Skin epidermis (tissue), 12 donors: ENCODE data around the gene PIEZO2.

Experiments
- H3K27ac ChIP-seq, 21 experiments: fragments of 200-600 bp; sonication (generic) in 11 of 21; one replicate each; pipeline ENCODE4 v1.5.0; 2020; ENCODE audit warnings: mild to moderate bottlenecking in 3 of 21, inconsistent platforms in 2 of 21, moderate library complexity in 2 of 21
- H3K4me3 ChIP-seq, 7 experiments: fragments of 200-600 bp; sonication (generic) in 2 of 7; one replicate each; pipeline ENCODE4 v1.5.0; 2020; ENCODE audit warnings: inconsistent platforms in 2 of 7, mild to moderate bottlenecking in 2 of 7, moderate library complexity in 1 of 7

Gene PIEZO2

DNA sequence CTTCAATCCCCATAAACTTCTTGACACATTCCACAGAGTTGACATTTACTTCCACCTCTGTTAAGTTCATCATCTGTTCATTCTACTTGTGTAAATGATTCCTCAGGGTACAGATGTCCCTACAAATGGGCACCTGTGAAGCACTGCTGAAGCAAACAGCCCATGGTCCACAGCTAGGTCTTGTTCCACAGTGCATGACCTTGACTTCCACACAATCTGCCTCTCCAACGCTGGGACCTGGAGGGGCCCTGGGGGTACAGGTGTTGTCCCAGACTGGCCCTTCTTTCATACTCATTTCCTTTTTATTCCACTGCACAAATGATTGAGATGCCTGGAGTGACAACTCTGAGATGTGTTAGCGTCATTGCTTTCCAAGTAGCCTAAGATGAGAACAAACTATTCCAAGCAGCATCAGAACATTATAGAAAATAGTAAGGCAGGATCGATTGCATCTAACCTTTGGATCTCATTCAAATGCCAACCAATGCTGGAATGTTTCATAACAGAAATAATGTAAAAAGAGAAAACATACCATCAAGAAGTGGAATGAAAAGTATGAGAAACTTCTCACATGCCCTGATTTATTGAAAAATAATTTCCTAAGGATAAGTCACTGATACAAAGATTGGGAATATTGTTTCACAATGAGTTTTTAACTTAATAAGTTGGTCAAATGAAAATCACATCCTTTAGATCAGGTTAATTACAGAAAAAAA is 31.2 kb downstream of the PIEZO2 start:
- no peak overlapping the region for H3K4me3 ChIP-seq
- H3K27ac ChIP-seq = no peak overlapping the region

DNA sequence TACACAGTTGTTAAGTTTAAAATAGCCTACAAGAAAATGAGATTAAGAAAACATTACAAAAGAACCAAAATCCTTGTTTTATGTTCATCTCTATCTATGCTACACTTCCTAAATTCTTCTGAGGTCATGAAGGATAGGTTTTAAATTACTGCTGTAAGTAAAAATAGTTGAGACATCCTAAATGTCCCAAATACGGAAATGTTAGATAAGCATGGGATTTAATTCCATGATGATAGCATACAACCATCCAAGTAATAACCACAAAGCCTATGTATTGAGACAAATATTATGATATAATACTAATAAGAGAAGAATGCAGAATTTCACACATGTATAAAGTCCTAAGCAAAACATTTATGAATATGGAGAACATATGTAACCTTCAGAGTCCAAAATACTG is 34.1 kb downstream of the PIEZO2 start:
- no peak overlapping the region for H3K4me3 ChIP-seq
- H3K27ac ChIP-seq = no peak overlapping the region

DNA sequence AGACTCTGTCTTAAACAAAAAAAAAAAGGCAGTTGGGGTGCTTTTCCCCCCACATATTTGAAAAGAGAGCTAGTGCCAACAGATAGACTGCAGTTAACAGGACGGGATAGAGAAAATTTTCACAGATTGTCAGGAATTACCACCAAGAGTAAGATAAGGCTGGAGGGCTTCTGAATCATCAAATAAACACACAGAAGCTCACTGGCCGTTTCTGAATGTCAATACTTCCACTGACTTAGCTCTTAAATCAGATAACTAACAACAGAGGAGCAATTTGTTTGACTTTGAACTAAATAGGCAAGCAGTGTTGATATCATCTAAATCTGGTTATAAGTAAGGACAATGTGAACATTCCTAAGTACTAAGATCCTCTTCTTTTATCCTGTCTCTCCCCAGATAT is 34.7 kb downstream of the PIEZO2 start:
- H3K4me3 ChIP-seq = no peak overlapping the region
- no peak overlapping the region for H3K27ac ChIP-seq

DNA sequence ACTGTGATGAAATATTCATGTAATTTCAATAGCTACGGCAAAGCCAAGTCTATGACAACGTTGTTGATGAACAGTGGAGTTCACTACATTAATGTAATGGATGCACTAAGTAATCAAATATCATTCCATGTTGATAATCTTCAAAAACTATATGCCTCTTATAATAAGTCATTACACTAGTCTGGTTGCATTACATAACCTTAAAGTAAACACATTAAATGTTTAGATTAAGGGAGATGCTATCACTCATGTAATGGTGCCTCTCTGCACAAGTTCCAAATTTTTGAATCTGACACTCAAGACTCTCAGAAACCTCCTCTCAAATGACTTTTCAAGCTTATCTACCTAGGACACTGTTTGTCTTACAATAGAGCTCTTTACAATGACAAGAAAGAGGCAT is 35.4 kb downstream of the PIEZO2 start:
- Histone ChIP-seq H3K4me3 (no peak overlapping the region), H3K27ac (no peak overlapping the region)

DNA sequence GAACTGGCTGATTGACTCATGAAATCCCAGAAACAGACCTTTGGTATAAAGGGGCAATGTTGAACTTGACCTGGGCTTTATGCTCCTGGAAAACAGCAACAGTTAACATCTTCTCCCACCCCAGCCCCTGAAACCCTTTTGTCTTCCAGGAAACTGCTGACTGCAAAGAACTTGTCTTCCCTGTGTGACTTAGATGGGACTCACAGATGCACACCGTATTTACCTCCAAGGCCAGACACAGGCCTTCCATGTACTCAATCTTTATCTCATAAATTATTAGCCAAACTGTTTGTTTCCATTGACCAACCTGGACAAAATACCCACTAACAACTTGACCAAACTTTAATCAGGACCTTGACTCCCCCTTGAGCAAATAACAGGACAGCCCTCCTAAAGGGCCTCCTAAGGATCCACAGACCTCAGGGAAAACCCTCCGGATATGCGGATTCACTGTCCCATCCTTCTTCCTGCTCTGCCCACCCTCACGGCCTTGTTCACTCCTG is 36.3 kb downstream of the PIEZO2 start:
- no peak overlapping the region for H3K27ac ChIP-seq

DNA sequence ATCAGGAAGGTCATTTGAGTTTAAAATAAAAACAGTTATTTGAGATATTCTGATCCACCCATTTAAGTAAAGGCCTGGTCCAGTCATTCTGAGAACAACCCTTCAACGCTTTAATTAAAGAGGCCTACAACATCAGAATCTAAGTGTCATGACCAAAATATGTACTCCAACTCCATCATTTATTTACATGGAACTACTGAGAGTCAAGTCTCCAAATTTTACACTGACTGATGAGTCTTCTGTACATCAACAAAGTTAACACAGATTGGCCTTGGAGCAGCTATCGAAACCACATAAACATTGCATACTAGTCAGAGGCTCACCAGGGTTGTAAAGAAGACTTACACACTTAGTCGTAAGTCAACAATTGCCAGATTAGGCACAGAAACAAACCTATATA is 37.1 kb downstream of the PIEZO2 start:
- no peak overlapping the region for H3K4me3 ChIP-seq
- H3K27ac ChIP-seq = no peak overlapping the region

More for the DNA sequence above, 36.3 kb downstream of the PIEZO2 start:
- H3K4me3 ChIP-seq = no peak overlapping the region

DNA sequence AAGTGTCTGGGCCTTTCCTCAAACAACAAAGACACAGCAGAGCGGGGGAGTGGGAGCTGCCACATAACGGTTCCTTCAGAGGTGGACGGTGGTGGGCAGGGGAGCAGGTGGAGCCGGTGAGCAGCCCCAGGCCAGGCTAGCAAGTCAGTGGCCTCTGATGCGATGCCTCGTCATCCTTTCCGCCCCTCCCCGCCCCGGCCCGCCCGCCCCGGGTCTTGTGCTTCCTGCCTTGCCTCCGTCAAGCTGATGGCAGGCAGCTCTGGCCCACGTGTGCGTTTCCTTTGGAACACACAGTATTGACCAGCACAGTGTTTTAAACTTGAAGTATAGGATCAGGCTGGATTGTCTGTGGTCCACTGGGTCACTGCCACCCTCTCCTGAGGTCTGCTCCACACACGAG is 38.9 kb downstream of the PIEZO2 start:
- no peak overlapping the region for H3K4me3 ChIP-seq
- H3K27ac ChIP-seq = no peak overlapping the region

DNA sequence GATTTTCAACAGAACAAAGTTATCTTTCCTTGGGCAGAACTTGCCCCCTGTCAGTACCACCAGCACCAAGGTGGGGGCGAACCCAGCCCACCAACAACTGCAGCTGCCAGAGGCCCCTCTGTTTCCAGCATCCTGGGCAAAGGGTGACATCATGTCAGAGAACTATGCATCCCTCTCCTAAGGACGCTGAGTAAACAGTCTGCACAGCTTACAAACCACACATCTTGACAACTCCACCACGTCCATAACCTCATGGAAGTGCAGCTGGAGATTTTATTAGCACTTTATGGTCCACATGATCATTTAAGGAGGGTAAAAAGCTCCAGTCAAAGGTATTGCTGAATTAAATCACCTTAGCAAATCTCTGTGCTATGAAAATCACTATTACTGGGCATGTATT is 40.4 kb downstream of the PIEZO2 start:
- Histone ChIP-seq H3K4me3 (no peak overlapping the region), H3K27ac (no peak overlapping the region)

DNA sequence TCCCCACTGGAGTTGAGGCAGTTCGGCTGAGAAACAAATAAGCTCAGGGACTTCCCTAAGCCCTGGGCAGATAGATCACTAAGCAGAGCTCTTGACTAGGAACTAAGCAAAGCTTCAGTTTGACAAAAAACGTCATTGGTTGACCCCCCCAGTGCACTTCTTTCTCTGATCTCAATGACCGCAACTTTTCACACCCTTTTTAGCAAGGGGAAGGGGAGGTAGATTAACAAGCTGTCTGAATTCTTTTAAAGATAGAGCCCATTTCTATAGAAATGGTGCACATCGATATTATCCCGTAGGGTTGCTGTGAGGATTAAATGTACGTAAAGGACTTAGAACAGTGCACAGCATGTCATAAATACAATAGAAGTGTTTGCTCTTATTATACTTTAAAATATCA is 42.5 kb downstream of the PIEZO2 start:
- no peak overlapping the region for H3K27ac ChIP-seq
- H3K4me3 ChIP-seq = no peak overlapping the region

DNA sequence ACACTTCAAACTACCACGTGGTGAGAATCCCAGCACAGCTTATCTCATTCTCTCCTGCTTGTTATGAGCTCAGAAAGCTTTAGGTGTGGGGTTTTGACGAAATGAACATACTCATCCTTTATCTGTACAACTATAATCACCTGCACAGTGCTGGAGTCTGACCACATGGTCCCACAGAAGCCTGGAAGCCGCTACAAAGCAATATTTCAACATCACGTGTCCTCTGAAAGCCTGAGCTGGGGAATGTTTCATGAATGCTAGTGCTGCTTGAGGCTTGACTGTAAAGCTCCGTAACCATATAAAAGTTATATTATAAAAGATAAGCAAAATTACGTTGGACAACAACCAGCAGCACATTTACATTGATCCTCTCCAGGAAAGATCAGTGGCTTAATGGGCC is 43.9 kb downstream of the PIEZO2 start:
- no peak overlapping the region for H3K4me3 ChIP-seq
- H3K27ac ChIP-seq = no peak overlapping the region

DNA sequence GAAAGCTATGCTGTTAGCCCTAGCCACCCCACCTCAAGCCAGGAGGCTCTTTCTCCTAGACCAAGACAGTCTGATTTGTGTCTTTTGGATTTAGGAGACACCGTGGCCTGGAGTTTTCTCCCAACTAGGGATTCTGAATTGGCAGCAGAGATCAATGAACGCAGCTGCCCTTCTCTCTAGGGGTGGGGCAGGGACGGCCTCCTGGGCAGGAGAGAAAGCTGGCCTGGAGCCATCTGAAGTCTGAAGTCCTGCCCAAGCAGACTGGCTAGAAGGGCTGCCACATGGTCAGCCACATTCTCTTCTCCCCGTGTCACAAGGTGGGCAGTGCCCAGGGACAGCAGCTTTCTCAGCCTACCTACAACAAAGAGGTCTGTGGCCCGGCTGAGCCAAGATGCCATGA is 45.1 kb downstream of the PIEZO2 start:
- H3K27ac ChIP-seq = no peak overlapping the region

DNA sequence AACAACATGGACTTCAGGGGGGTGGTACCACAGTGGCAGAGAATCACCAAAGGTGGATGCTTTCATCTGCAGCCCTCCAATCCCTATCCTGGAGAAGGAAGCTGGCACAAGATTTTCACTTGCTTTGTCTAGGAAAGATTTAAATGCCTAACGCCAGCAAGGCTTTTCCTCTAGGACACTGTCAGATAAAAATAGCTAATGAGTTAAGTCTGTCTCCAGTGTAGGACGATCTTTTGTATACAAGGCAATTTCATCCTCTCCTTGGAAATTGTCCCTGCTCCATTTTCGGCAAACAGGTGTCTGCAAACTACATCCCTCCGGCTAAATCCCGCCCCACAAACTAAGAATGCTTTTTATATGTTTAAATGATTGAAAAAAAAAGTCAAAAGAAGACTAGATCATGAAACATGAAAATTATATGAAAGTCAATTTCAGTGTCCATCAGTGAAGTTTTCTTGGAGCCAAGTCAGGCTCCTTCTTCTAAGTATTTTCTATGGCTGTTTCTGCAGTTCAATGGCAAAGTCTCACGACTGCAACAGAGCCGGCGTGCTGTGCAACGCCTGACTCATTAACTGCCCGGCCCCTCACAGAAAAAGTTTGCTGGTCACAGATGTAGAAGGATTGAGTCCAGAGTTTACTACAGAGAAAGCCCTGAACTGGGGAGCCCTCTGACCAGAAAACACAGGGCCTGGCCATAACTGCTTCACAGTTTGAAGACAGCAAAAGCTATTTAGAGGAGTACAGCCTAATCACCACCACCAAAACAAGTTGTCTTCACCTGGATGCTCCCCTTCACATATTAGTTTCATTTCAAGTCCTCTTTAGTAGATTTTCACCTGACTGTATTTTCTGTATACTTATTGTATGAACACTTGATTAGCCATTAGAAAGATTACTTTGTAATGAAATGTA is 52.3 kb downstream of the PIEZO2 start:
- no peak overlapping the region for H3K27ac ChIP-seq

More for the DNA sequence above, 45.1 kb downstream of the PIEZO2 start:
- no peak overlapping the region for H3K4me3 ChIP-seq

DNA sequence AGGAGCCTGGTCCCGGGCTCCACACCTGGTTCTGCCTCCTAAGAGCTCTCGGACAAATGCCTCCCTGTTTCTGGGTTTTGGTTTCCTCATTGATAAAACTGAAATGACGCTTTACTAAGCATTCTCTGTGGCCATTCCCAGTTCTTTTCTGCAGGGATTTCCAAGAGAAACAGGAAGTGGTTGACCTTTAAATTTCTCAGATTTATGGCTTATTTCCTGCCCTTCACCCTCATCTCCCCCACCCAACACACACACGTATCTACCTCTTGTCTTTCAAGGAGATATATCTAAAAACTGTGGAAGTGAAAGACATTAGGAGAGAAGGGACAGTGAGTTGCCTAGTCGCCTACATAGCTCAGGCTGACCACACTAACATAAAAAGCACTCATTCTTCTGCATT is 53.0 kb downstream of the PIEZO2 start:
- Histone ChIP-seq H3K4me3 (no peak overlapping the region), H3K27ac (no peak overlapping the region)

More for the DNA sequence above, 52.3 kb downstream of the PIEZO2 start:
- H3K4me3 ChIP-seq = no peak overlapping the region

DNA sequence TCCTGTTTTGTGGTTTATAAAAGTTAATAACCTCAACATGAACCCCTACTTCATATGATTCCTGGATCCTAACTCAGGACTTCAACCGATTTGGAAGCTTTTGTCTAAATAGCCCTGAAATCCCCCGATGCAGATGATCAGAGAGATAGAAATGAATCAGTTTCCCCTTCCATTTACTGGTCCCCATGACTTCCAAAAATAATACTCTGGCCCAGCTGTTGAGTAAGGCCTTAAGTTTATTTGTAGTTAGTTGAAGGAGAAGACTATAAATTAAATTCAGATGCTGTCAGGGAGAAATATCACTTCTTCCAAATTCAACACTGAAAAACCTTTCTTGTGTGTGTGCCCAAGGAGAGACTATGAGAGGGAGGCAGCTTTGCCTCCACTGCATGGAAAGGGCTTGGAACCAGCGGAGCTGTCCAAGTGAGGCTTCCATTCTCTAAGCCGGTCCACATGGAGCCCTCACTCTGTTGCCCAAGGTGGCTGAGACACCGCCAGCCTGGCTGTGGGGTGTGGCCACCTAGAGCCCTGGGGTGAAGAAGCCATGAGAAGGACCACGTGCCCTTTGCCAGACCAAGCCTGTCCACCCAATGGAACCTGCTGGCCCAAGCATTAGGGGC is 53.6 kb downstream of the PIEZO2 start:
- no peak overlapping the region for H3K4me3 ChIP-seq
- no peak overlapping the region for H3K27ac ChIP-seq

DNA sequence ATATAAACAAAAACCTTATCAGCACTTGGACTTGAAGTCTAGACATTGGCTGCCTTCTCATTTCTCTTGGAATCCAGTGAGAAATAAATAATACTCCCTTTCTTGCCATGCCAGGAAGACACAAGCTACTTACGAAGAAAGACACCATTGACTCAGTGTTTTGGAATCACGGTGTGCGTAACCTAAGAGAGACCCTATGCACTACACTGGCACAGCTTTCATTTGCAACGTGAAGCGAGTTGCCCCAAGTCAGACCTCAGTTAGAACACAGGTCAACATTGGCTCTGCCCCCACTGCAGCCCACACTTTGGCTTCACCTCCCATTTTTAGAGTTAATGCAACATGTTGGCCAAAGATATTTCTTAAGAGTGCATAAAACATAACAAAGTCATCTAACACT is 54.2 kb downstream of the PIEZO2 start:
- no peak overlapping the region for H3K27ac ChIP-seq

DNA sequence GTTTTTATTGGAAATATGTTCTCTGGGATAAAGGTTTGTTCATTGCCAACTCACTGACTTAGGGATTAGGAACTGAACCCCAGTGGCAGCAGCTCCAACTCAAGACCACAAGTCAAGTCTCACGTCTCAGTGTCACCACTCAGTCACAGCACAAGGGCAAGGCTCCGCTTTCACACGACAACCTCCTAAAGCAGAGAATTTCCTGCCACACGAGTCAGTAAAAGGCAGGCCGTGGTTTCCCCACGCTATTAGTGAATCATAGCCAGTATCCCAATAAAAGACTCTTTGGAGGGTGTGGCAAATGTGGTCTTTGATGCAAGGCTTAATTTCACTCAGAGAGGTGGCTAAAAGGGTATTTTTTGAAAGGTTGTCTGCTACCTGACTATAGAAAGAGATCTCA is 57.6 kb downstream of the PIEZO2 start:
- H3K27ac ChIP-seq = no peak overlapping the region
- no peak overlapping the region for H3K4me3 ChIP-seq

More for the DNA sequence above, 54.2 kb downstream of the PIEZO2 start:
- no peak overlapping the region for H3K4me3 ChIP-seq

DNA sequence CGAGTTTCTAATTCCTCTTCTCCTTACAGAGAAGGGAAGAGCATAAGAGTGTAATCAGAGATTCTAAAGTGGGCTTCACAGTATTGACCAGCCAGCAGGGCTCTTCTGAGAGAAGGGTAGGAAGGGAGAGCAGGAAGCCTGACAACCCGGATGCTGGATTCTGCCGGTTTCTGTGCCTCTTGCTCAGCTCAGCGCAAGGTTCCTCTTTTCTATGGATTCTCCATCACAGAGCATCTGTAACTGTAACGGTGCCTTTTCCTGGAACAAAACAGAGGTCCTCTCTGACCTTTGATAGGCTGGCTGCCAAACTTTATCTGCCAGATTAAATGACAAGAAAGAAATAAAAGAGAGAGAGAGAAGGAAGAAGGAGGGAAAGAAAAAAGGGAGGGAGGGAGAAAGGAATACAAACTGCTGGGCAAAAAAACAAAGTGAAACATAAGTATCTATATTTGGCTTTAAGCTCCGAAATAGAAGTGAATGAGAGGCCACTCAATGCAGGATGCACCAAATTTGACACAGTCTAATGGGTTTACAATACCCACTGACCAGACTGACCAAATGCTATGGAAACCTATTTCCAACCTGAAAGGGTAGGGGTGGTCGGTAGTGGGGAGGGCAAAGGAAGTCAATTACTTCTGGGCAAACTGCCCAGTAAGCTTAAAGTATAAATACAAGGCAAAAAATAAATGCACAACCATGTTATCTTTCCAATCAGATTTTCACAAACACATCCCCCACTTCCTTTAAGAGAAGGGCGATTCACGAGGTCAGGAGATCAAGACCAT is 59.2 kb downstream of the PIEZO2 start:
- Histone ChIP-seq H3K27ac (no peak overlapping the region), H3K4me3 (no peak overlapping the region)

DNA sequence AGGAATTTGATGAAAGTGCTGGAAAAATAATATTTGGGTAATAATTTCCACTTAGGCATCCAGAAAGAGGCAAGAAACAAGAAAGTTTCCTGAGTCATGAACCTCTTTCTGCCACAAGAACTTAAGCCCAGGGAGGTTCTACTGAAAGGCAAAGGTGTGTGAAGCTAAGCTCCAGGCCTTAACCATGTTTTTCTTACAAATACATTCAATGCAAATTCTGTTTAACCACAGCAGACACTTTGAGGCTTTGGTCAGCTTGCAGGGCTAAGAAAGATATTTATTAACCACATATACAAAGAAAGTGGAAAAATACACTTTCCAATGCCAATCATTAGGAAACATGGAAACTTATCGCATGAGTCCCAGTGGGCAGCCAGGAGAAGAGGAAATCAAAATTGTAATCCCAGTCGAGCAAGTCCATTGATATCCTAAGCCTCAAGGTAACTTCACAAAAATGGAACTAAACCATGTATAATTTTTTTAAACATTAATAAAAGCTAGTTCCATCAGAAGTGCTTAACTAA is 68.3 kb downstream of the PIEZO2 start:
- Histone ChIP-seq H3K27ac (no peak overlapping the region), H3K4me3 (no peak overlapping the region)

DNA sequence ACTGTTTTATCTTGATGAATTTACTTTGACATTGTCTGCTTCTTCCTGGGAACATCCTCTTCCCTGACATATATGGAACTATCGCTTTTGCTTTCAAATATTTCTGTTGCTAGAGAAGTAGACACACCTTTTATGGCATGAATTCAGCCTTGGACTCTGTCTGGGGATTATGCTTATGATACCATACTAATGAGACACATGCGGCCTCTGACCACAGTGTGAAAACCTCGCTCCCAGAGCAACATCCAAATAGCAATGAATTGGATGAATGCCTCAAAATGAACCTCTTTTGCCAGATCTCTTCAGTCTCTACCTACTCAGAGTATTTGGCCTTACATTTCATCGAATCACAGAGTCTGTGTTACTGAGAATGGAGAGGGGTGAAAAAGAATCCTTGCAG is 70.9 kb downstream of the PIEZO2 start:
- H3K4me3 ChIP-seq = no peak overlapping the region
- H3K27ac ChIP-seq = no peak overlapping the region
